ENCODE data around the gene GMPR.
"Not testable (repeated sequence)": the region's sequence is repeated elsewhere in the genome, so short reads cannot be mapped to it uniquely, and the experiment has no call there.

GMPR gene

DNA sequence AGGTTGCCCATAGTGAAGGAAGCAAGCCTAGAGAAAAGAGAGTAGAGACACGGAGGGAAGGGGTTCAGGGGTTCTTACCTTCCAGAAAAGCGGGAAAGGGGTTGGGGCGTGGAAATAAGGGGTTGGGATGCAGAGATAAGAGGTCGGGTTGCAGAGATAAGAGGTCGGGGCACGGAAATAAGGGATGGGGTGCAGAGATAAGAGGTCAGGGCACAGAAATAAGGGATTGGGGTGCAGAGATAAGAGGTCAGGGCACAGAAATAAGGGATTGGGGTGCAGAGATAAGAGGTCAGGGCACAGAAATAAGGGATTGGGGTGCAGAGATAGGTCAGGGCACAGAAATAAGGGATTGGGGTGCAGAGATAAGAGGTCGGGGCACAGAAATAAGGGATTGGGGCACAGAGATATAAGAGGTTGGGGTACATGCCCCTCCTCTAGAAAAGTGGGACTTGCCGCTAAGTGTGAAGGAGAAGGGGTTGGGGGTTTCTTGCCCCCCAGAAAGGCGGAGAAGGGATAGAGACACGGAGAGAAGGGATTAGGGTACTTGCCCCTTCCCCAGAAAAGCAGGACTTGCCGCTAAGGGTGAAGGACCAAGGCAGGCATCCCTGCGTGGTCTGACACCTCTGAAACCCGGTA, 25.2 kb downstream of the GMPR start:
- DNase-seq (ENCODE audit: low read depth in 1 of 2, low spot score in 1 of 2); in situ Hi-C loops (cut with HindIII; ENCODE audit: low pct_unique_long_range_greater_than_20kb, low sequenced_read_pairs): not testable (repeated sequence)

DNA sequence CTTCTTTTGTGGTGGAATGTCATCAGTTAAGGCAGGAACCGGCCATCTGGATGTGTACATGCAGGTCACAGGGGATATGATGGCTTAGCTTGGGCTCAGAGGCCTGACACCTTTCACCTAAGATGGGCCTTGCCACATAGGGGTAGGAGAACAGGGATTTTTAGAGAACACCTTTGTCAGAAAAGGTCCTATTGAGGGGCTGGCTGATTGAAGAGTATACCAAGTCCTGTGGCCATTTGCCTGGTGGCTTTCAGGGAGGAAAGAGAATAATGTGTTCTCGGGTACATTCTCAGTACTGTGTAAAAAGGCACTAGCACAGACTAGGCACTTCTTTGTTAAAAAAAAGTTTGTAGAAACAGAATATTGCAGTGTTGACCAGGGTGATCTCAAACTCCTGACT, 26.4 kb downstream of the GMPR start:
- DNase-seq (ENCODE audit: low read depth in 1 of 2, low spot score in 1 of 2) = no peak
- in situ Hi-C loops (cut with HindIII; ENCODE audit: low pct_unique_long_range_greater_than_20kb, low sequenced_read_pairs) = no loop called here
- no peak for TF ChIP-seq JUND (IDR thresholded peaks at IDR 0.05; ENCODE audit: low read depth)

DNA sequence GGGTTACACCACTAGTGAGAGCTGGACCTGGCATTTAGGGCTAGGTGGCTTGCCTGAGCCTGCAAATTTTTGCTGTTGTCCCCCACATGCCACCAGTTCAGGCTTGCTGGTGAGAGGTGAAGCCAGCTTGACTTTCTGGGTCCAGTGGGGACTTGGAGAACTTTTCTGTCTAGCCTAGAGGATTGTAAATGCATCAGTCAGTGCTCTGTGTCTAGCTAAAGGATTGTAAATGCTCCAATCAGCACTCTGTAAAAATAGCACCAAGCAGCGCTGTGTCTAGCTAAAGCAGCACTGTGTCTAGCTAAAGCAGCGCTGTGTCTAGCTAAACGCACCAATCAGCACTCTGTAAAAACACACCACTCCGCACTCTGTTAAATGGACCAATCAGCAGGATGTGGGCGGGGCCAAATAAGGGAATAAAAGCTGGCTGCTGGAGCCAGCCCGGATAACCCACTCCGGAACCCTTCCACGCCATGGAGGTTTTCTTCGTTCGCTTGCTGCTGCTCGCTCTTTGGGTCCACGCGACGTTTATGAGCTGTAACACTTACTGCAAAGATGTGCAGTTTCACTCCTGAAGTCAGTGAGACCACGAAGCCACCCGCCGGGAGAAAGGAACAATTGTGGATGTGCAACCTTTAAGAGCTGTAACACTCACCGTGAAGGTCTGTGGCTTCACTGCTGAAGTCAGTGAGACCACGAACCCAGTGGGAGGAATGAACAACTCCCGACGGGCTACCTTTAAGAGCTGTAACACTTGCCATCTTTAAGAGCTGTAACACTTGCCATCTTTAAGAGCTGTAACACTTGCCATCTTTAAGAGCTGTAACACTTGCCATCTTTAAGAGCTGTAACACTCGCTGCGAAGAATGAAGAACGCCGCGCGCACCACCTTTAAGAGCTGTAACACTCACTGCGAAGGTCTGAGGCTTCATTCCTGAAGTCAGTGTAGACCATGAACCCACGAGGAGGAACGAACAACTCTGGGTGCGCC, 27.3 kb downstream of the GMPR start:
- DNase-seq (ENCODE audit: low read depth in 1 of 2, low spot score in 1 of 2) = no peak
- in situ Hi-C loops (cut with HindIII; ENCODE audit: low pct_unique_long_range_greater_than_20kb, low sequenced_read_pairs) = no loop called here
- TF ChIP-seq JUND (IDR thresholded peaks at IDR 0.05; ENCODE audit: low read depth) = no peak

DNA sequence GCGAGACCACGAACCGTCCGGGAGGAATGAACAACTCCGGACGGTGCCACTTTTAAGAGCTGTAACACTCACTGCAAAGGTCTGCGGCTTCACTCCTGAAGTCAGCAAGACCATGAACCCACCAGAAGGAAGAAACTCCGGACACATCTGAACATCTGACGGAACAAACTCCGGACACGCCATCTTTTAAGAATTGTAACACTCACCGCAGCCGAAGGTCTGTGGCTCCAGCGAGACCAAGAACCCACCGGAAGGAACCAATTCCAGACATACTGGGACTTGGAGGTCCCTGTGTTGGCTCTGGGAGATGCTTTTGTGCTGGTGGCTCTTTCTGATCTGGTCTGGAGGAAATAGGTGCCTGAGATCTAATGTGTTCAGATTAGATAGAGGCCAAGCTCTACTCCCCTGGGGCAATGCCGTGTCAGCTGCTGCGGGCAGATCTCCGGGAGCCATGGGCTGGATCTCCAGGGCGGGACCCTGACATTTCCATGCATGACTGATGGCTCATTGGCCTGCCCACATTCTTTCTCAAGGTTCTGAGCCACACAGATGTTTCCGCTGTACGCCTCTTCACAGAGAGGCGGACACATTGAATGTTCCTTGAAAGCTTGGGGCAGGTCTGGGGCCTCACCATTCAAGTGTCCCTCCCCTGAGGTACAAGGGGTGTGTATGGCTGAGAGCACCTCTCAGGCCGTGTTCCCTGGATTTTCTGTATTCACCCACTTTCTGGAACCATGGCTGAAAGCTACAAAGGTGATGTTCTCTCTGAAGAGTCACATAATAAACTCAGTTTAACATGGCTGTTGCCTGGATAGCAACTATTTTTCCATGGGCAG, 29.3 kb downstream of the GMPR start:
- TF ChIP-seq JUND (IDR thresholded peaks at IDR 0.05; ENCODE audit: low read depth) = no peak
- no peak for DNase-seq (ENCODE audit: low read depth in 1 of 2, low spot score in 1 of 2)
- in situ Hi-C loops (cut with HindIII; ENCODE audit: low pct_unique_long_range_greater_than_20kb, low sequenced_read_pairs) = no loop called here

DNA sequence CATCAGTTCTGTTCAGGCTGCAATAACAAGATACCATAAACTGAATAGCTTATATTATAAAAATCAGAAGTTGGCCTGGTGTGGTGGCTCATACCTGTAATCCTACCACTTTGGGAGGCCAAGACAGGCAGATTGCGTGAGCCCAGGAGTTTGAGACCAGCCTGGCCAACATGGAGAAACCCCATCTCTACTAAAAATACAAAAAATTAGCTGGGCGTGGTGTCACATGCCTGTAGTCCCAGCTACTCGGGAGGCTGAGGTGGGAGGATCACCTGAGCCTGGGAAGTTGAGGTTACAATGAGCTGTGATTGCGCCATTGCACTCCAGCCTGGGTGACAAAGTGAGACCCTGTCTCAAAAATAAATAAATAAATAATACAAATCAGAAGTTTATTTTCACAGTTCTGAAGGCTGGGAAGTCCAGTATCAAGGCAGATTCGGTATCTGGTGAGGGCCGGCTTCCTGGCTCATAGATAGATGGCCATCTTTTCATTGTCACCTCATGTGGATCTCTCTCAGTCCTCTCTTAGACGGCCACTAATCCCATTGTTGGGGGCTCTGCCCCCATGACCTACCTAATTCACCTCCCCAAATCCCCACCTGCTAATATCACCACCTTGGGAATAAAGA, 31.2 kb downstream of the GMPR start:
- DNase-seq (ENCODE audit: low read depth in 1 of 2, low spot score in 1 of 2); in situ Hi-C loops (cut with HindIII; ENCODE audit: low pct_unique_long_range_greater_than_20kb, low sequenced_read_pairs): not testable (repeated sequence)

DNA sequence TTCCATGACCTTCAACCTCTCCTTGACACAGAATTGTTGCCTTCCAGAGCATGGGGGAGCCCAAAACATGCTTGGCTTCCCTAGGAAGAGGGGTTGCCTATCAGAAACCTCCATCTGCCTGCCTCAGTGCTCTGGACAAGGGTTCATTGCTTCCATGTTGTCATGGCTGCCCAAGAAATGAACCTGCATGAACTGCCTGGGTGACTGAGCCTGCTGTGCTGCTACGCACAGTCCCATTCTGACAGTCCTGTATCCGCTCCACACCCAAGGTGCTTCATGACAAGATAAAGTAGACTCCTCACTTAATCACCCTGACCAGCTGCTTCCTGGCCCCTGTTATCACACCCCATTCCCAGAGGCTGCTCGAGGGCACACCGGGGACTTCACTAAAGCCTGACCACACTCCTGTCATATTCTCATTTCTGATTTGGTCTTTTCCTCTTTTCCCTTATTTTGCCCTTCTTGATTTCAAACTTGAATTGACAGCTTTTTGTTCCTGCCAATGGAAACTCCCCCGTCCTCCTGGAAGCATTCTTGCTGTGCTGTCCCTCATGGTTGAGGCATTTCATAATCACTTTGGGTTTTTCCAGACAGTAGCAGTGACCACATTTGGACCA, 31.9 kb downstream of the GMPR start:
- TF ChIP-seq JUND (IDR thresholded peaks at IDR 0.05; ENCODE audit: low read depth) = no peak
- in situ Hi-C loops (cut with HindIII; ENCODE audit: low pct_unique_long_range_greater_than_20kb, low sequenced_read_pairs) = no loop called here
- DNase-seq (ENCODE audit: low read depth in 1 of 2, low spot score in 1 of 2) = no peak

DNA sequence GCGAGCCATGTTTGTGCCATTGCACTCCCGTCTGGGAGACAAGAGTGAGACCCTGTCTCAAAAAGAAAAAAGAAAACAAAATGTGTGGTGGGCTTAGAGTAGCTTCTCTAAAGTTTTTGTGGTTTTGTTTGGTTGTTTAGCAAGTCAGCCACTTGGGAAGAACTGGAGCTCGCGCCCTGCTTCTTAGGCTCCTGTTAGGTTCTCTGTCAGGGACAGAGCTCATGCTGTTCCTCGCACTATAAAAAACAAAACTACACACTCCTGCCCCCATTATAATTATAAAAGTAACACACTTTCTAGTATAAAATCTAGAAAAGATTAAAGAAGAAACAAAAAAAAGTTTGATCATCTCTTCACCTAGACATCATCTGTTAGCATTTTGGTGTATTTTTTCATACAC, 33.0 kb downstream of the GMPR start:
- in situ Hi-C loops (cut with HindIII; ENCODE audit: low pct_unique_long_range_greater_than_20kb, low sequenced_read_pairs) = no loop called here
- DNase-seq (ENCODE audit: low read depth in 1 of 2, low spot score in 1 of 2) = no peak
- no peak for TF ChIP-seq JUND (IDR thresholded peaks at IDR 0.05; ENCODE audit: low read depth)

DNA sequence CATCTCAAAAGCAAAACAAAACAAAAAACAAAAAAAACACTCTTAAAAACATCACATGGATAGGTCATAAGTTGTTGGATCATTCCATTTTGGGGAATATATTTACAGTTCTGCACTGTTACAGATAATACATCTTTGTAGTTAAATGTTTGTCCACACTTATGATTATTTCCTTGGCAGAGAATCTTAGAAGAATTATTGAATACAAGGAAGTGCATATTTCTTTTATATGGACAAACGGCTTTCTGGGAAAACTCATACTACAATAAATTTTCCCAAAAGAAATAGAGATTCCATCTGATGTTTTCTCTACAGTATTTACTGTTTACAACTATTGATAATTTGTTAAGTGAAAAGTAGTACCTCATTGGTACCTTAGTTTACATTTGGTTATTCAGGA, 33.8 kb downstream of the GMPR start:
- in situ Hi-C loops (cut with HindIII; ENCODE audit: low pct_unique_long_range_greater_than_20kb, low sequenced_read_pairs) = no loop called here
- no peak for TF ChIP-seq JUND (IDR thresholded peaks at IDR 0.05; ENCODE audit: low read depth)
- DNase-seq (ENCODE audit: low read depth in 1 of 2, low spot score in 1 of 2) = no peak

DNA sequence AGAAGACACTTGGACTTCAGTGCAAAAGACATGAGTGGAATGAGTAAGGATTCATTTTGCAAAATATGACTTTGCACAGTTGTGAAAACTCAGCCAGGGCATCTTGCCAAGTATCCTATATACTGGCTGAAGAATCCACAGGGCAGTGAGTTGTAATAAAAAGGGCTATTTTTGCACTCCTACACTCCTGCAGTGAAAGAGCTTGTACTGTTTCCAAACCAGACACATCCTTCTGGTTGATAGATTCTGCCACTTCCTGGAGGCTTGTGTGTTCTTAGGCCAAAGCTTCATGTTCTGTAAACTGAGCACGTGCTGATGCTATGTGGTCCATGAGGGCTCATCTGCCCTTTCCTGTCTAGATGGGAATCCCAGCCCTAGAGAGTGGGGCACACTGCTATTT, 34.9 kb downstream of the GMPR start:
- in situ Hi-C loops (cut with HindIII; ENCODE audit: low pct_unique_long_range_greater_than_20kb, low sequenced_read_pairs) = no loop called here
- no peak for TF ChIP-seq JUND (IDR thresholded peaks at IDR 0.05; ENCODE audit: low read depth)
- DNase-seq (ENCODE audit: low read depth in 1 of 2, low spot score in 1 of 2) = no peak

DNA sequence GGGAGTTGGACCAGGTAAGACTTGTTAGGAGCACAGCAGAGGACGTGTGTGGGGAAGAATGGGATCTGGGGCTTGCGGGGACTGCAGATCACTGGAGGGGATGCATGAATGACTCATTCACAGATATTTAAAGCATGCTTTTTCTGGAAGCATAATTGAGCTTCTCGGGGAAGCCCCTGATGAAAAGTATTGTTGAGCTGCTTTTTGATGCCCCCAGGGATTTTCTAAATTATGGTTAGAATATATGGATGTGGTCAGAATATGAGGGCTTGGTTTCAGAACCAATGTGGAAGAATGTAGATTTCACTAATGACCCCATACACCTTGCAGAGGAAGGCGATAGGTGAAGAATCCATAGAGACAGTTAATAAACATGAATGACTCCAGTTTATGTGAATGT, 36.1 kb downstream of the GMPR start:
- DNase-seq (ENCODE audit: low read depth in 1 of 2, low spot score in 1 of 2) = no peak
- no peak for TF ChIP-seq JUND (IDR thresholded peaks at IDR 0.05; ENCODE audit: low read depth)
- in situ Hi-C loops (cut with HindIII; ENCODE audit: low pct_unique_long_range_greater_than_20kb, low sequenced_read_pairs) = no loop called here

DNA sequence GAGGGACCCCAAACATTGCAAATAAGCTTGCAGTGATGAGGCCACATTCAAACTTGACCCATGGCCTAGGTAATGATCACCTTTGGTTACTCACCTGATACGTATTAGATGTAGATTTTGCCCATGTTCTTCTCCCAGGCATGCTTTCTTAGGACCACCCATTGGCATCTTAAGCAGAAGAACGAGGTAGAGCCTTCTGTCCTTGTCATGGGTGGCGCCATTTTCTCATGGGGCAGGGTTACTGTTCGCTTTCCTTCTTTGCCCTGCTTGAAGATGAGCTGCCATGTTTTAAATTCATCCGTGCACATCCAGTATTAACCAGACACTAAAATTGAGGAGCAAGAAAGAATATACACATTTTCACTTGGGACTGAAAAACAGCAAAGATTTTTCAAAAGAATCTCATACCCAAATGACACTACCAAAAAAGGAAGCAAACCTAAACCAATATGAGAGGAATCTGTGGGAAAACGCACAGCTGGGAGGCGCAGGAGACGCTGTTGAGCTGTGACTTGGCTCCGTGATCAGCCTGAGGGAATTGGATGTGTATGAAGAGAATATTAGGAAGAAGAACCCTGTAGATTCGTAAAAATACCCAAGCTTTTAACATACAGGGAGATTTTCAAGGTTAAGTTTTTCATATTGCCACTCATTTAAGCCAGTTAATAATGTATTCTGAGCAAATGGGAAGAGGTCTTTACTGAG, 36.6 kb downstream of the GMPR start:
- no peak for DNase-seq (ENCODE audit: low read depth in 1 of 2, low spot score in 1 of 2)
- no peak for TF ChIP-seq JUND (IDR thresholded peaks at IDR 0.05; ENCODE audit: low read depth)
- in situ Hi-C loops (cut with HindIII; ENCODE audit: low pct_unique_long_range_greater_than_20kb, low sequenced_read_pairs) = no loop called here

Data from T47D (cell line).